Measurements from ENCODE around the gene TIE1. TPM values are rescaled to one million over a fixed set of nuclear protein-coding genes. Genes with fewer than 3 reads are reported as not detected.

TIE1 gene
- total and polyA plus RNA-seq, 2 donors (not counting 3 experiments of a cell fraction or from before 2014, with no cell fraction given) = 531 to 620 TPM

DNA sequence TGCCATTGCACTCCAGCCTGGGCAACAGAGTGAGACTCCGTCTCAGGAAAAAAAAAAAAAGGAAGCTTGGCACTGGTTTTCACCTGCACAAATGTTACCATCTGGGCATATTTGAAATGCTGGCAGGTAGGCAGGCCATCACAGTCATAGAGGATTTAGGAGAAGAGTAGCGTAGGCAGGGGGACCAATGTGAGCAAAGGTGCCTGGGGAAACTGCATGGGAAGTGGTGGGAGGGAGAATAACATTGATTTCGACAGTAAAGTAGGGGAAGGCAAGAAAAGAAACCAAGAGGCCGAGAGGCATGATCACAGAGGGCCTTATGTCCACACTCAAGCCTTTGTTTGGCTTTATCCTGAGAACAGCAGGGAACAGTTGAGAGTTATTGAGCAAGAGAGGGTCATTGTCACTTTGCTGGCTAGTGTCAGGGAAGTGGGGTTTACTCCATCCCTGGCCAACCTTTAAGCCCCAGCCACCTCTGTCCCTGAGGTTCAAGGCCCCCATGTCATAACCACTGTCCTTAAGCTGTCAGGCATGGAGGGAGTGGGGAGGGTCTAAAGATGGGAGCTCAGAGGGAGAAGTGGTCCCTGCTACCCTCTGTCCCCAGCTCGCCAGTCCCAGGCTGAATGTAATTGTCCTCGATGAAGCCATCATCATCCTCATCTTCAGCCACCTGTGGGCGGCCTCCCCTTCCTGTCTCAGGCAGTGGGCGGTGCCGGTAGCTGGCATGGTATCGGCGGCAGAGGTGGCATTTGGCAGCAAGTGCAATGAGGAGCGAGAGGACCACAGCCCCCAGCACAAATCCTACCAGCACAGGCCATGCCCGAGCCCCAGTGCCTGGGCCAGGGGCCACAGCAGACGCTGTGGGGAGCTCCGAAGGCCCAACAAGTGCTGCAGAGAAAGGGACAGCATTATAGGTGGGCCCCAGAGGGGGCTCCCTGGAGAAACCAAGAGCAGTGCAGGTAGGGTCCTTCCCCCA lies 18.3 kb upstream of the TIE1 start:
- no peak for TF ChIP-seq POLR2AphosphoS5 (IDR thresholded peaks at IDR 0.05; ENCODE audit: insufficient read depth, low read depth, low read length)
- no peak for TF ChIP-seq JUN (IDR thresholded peaks at IDR 0.05; ENCODE audit: borderline replicate concordance, insufficient read depth, insufficient read length, low read depth)
- no peak for TF ChIP-seq FOS (IDR thresholded peaks at IDR 0.05; ENCODE audit: borderline replicate concordance, insufficient read depth, low read length)
- TF ChIP-seq MYC (IDR thresholded peaks at IDR 0.05; ENCODE audit: low read depth, low read length) = no peak
- TF ChIP-seq GATA2 (IDR thresholded peaks at IDR 0.05; ENCODE audit: insufficient read depth, insufficient read length, low read depth, low read length) = no peak
- TF ChIP-seq MAX (IDR thresholded peaks at IDR 0.05; ENCODE audit: insufficient read depth, insufficient read length) = no peak
- TF ChIP-seq EZH2 (IDR thresholded peaks at IDR 0.05; ENCODE audit: borderline replicate concordance, low read depth, low read length, severe bottlenecking) = no peak
- no peak for TF ChIP-seq POLR2A (IDR thresholded peaks at IDR 0.05; ENCODE audit: low read depth, low read length)
- TF ChIP-seq, protein P1, sequence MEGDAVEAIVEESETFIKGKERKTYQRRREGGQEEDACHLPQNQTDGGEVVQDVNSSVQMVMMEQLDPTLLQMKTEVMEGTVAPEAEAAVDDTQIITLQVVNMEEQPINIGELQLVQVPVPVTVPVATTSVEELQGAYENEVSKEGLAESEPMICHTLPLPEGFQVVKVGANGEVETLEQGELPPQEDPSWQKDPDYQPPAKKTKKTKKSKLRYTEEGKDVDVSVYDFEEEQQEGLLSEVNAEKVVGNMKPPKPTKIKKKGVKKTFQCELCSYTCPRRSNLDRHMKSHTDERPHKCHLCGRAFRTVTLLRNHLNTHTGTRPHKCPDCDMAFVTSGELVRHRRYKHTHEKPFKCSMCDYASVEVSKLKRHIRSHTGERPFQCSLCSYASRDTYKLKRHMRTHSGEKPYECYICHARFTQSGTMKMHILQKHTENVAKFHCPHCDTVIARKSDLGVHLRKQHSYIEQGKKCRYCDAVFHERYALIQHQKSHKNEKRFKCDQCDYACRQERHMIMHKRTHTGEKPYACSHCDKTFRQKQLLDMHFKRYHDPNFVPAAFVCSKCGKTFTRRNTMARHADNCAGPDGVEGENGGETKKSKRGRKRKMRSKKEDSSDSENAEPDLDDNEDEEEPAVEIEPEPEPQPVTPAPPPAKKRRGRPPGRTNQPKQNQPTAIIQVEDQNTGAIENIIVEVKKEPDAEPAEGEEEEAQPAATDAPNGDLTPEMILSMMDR (IDR thresholded peaks at IDR 0.05; ENCODE audit: extremely low read depth in 1 of 2, insufficient read depth in 1 of 2, low read depth in 1 of 2, low read length in 2 of 2) = no peak
- no peak overlapping the region for H3K27ac ChIP-seq (ENCODE audit: insufficient read depth, low read depth, low read length)
- H3K27me3 ChIP-seq (ENCODE audit: control insufficient read depth in 2 of 2, insufficient read depth in 2 of 2, low read length in 2 of 2) = peaks cover 0 to 2% of the 10 kb centered on the region in 2 experiments
- no peaks in the 10 kb centered on the region for H3K79me2 ChIP-seq (ENCODE audit: control insufficient read depth, insufficient read depth, low read length)
- H4K20me1 ChIP-seq (replicated peaks; ENCODE audit: control insufficient read depth, extremely low read depth, insufficient read depth, low read length) = no peaks in the 10 kb centered on the region
- H3K9me3 ChIP-seq (replicated peaks; ENCODE audit: control insufficient read depth, insufficient read depth, low read length) = no peaks in the 10 kb centered on the region
- dilution Hi-C loops (cut with MboI; ENCODE audit: extremely low pct_ligation_motif_present, low sequenced_read_pairs) = no loop called here
- H3K36me3 ChIP-seq (ENCODE audit: control insufficient read depth in 2 of 2, extremely low read depth in 1 of 2, insufficient read depth in 2 of 2, low read length in 2 of 2) = no peaks in the 10 kb centered on the region
- no peak overlapping the region for H3K4me3 ChIP-seq (replicated peaks in 1 of 3; ENCODE audit: insufficient read depth in 1 of 3, low read depth in 1 of 3, low read length in 3 of 3)
- H3K9me1 ChIP-seq (replicated peaks; ENCODE audit: control insufficient read depth, extremely low read depth, insufficient read depth, low read length) = no peaks in the 10 kb centered on the region
- ChIA-PET POLR2A (no interaction called here), CTCF (interaction anchor here (1.1 to 1.4 kb wide), 3 partner anchors 8 to 14 kb away, joined by 3 to 6 read pairs (median 3); no protein-coding TSS in a partner anchor)
- BruUV-seq (replicated peaks) = no TSS peak
- H3K4me2 ChIP-seq (ENCODE audit: insufficient read depth, low read length) = no peak overlapping the region
- no peak overlapping the region for H2AFZ ChIP-seq (ENCODE audit: low read depth, low read length)
- H3K4me1 ChIP-seq (ENCODE audit: control insufficient read depth, extremely low read depth, insufficient read depth, low read length) = no peaks in the 10 kb centered on the region
- no peak overlapping the region for H3K9ac ChIP-seq (replicated peaks; ENCODE audit: extremely low read depth, insufficient read depth, low read length)
- intact Hi-C loops (cut with micrococcal nuclease) = no loop called here
- DNase-seq (ENCODE audit: low read depth, low spot score) = no peak
- no peak for FAIRE-seq
